AML-193 (cell line): ENCODE measurements around the gene PIGX.
"Not testable (repeated sequence)": the region's sequence is repeated elsewhere in the genome, so short reads cannot be mapped to it uniquely, and the experiment has no call there.

Experiments
- DNase-seq, 2 experiments: peaks; one replicate each; lab custom pipeline; 2025; lab: John Stamatoyannopoulos, UW

PIGX gene

GRCh38 chr3:196706327-196706726 is 5.8 kb upstream of the PIGX start:
- no peak for DNase-seq

- no peak for DNase-seq
Observed at GRCh38 chr3:196706731-196707130, 5.4 kb upstream of the PIGX start.

GRCh38 chr3:196707566-196707965 is 4.6 kb upstream of the PIGX start:
- DNase-seq = no peak

- DNase-seq = no peak
Observed at GRCh38 chr3:196708467-196708866, 3.7 kb upstream of the PIGX start.

GRCh38 chr3:196712514-196713413 is 587 bp downstream of the PIGX start:
- DNase-seq = peak; percentile 54 to 55

GRCh38 chr3:196717162-196717561 is 5.0 kb downstream of the PIGX start:
- not testable (repeated sequence) for DNase-seq

GRCh38 chr3:196721097-196721496 is 8.9 kb downstream of the PIGX start:
- no peak for DNase-seq

GRCh38 chr3:196726788-196727675 is 14.9 kb downstream of the PIGX start:
- no peak for DNase-seq

GRCh38 chr3:196735751-196736150 is 23.6 kb downstream of the PIGX start:
- DNase-seq = no peak

GRCh38 chr3:196736670-196737374 is 24.6 kb downstream of the PIGX start:
- DNase-seq = no peak

- DNase-seq = no peak
Observed at GRCh38 chr3:196737655-196738054, 25.5 kb downstream of the PIGX start.

- DNase-seq = peak; percentile 97 to 98
Observed at GRCh38 chr3:196739671-196740480, 27.7 kb downstream of the PIGX start, which contains the start of gene PAK2. PAK2 (plus strand) TSS chr3:196739857; CDS start chr3:196782647, 42,790 bp downstream.

GRCh38 chr3:196740481-196741248 is 28.5 kb downstream of the PIGX start:
- DNase-seq = peak; percentile 27 to 38

GRCh38 chr3:196741249-196741889 is 29.2 kb downstream of the PIGX start:
- no peak for DNase-seq

- not testable (repeated sequence) for DNase-seq
Observed at GRCh38 chr3:196743569-196743968, 31.4 kb downstream of the PIGX start.

- DNase-seq = peak in 1 of 2 experiments; percentile 32
Observed at GRCh38 chr3:196749125-196749524, 36.9 kb downstream of the PIGX start.

GRCh38 chr3:196753201-196753600 is 41.0 kb downstream of the PIGX start:
- no peak for DNase-seq

GRCh38 chr3:196754091-196754981 is 42.2 kb downstream of the PIGX start:
- no peak for DNase-seq

GRCh38 chr3:196756732-196757131 is 44.6 kb downstream of the PIGX start:
- DNase-seq = no peak
